ENCODE results near the gene POU6F1. TPM values are rescaled to one million over a fixed set of nuclear protein-coding genes. Genes with fewer than 3 reads are reported as not detected.

POU6F1 gene
- total RNA-seq, 1 experiment from 2014 or later, result 0.26 TPM

DNA sequence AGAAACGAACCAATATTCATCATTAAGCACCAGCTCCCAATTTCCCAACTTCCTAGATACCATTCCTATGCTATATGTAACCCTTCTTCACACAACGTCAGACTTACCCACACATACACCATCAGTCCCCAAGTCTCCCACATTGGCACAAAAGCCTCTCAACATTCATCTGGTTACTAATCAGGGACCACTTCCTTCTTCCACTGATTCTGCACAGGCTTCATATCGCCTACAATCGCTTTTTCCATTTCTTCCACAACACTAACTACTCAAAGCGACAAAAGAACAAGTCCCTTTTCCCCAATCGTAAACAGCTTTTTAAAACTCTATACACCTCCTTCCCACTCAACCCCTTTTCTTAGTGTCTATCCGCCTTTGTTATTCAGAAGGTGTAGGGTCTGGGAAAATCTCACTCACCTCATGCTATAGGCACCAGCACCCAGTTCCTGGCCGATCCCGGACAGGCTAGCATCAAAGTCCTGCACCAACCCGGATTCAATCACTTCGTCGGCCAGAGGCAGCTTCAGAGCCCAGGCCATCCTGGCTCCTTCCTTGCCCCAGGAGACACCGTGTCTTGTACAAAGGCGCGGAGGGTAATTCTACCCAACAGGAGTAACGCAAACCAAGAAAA lies 45.9 kb downstream of the POU6F1 start:
- peak; percentile 18 for DNase-seq (ENCODE audit: low read depth)

DNA sequence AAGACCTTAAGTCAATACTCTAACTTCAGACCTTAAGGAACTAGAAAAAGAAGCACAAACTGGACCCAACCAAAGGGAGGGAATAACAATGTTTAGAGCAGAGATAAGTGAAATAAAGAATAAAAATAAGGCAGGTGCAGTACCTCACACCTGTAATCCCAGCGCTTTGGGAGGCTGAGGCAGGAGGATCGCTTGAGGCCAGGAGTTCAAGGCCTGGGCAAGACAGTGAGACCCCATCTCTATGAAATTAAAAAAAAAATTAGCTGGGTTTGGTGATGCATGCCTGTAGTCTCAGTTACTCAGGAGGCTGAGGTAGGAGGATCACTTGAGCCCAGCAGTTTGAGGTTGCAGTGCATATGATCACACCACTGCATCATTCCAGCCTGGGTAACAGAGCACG lies 54.1 kb downstream of the POU6F1 start:
- DNase-seq (ENCODE audit: low read depth), result no peak

DNA sequence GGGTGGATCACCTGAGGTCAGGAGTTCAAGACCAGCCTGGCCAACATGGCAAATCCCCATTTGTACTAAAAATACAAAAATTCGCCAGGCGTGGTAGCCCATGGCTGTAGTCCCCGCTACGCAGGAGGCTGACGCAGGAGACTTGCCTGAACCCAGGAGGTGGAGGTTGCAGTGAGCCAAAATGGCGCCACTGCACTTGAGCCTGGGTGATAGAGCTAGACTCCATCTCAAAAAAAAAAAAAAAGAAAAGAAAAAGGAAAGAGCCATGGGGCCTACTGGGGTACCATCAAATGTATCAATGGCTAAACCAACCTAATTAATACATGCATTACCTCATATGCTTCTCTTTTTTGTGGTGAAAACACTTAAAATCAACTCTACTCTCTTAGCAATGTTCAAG lies 55.6 kb downstream of the POU6F1 start:
- no peak for DNase-seq (ENCODE audit: low read depth)

- DNase-seq (ENCODE audit: low read depth), result no peak
These were observed 56.9 kb downstream of the POU6F1 start for GRCh38 chr12:51160814-51161459.

DNA sequence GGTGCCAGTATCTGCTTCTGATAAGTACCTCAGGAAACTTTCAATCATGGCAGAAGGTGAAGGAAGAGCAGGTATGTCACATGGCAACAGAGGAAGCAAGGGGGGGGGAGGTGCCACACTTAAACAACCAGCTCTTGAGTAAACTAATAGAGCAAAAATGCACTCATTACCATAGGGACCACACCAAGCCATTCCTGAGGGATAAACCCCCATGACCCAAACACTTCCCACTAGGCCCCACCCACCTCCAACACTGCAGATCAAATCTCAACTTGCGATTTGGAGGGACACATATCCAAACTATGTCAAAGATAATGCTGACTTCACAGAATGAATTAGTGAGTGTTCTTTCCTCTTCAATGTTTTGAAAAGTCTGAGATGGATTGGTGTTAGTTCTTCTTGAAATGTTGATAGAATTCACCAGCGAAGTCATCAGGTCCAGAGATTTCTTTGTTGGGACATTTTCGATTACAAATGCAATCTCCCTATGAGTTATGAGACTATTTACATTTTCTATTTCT lies 61.6 kb downstream of the POU6F1 start:
- no peak for DNase-seq (ENCODE audit: low read depth)

DNA sequence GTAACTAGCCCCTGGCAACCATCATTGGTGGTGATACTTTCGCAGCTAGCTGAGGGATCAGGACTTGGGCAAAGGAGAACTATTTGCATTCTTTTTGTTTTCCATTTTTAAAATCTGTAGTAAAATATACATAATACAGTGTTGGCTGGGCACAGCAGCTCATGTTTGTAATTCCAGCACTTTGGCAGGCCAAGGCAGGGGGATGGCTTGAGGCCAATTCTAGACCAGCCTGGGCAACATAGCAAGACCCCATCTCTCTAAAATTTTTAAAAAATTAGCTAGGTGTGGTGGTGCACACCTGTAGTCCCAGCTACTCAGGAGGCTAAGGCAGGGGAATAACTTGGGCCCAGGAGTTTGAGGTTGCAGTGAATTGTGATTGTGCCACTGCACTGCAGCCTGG lies 64.9 kb downstream of the POU6F1 start:
- DNase-seq (ENCODE audit: low read depth), result no peak

GRCh38 chr12:51150777-51151176 lies 67.1 kb downstream of the POU6F1 start:
- DNase-seq (ENCODE audit: low read depth), result no peak

DNA sequence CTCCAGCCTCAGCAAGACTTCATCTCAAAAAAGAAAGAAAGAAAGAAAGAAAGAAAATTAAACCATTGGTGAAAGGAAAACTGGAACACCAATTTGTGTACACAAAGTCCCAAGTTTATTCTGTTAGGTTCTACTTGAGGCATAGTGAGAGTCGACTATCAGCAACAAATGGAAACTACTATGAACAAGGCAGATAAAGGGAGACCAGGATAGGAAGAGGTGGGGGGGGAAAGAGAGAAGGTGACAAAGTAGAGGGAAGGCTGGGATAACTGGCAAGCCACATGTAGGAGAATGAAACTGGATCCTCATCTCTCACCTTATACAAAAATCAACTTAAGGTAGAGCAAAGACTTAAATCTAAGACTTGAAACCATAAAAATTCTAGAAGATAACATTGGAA lies 70.6 kb downstream of the POU6F1 start:
- DNase-seq (ENCODE audit: low read depth), result no peak

GRCh38 chr12:51139292-51139844 lies 78.5 kb downstream of the POU6F1 start:
- no peak for DNase-seq (ENCODE audit: low read depth)

Small RNA genes lying within 50 kb of the gene (small RNA-seq; reads per million reads assigned to genes)
- gene RF00019, result not detected
- not detected for gene RNU6-199P

Other genes starting within 250 kb of the POU6F1 start
- 22.5 and 31.8 TPM in 2 replicates for gene SLC11A2, start 191.7 kb downstream of the POU6F1 start, total RNA-seq (2014; rRNA removed; shearing (Covaris generic))
- gene LETMD1, start 169.7 kb downstream of the POU6F1 start, total RNA-seq (2014; rRNA removed; shearing (Covaris generic)), result 24.4 and 31.6 TPM in 2 replicates
- 14.5 and 15.1 TPM in 2 replicates for gene CSRNP2, start 134.5 kb downstream of the POU6F1 start, total RNA-seq (2014; rRNA removed; shearing (Covaris generic))
- gene TFCP2, start 44.9 kb downstream of the POU6F1 start, total RNA-seq (2014; rRNA removed; shearing (Covaris generic)), result 10.6 and 14.8 TPM in 2 replicates
- gene DAZAP2, start 20.8 kb upstream of the POU6F1 start, total RNA-seq (2014; rRNA removed; shearing (Covaris generic)), result 114 and 197 TPM in 2 replicates
- 30.7 and 51.2 TPM in 2 replicates for gene SMAGP, start 52.4 kb upstream of the POU6F1 start, total RNA-seq (2014; rRNA removed; shearing (Covaris generic))
- gene BIN2, start 106.1 kb upstream of the POU6F1 start, total RNA-seq (2014; rRNA removed; shearing (Covaris generic)), result 0.06 TPM in 1 of 2 replicates, not detected in the other
- not detected in 2 replicates for gene CELA1, start 128.6 kb upstream of the POU6F1 start, total RNA-seq (2014; rRNA removed; shearing (Covaris generic))
- 58.9 and 60.2 TPM in 2 replicates for gene GALNT6, start 173.3 kb upstream of the POU6F1 start, total RNA-seq (2014; rRNA removed; shearing (Covaris generic))
- 2.4 and 4.7 TPM in 2 replicates for gene SLC4A8, start 206.8 kb upstream of the POU6F1 start, total RNA-seq (2014; rRNA removed; shearing (Covaris generic))